ENCODE data around the gene ZNF362.

DNA sequence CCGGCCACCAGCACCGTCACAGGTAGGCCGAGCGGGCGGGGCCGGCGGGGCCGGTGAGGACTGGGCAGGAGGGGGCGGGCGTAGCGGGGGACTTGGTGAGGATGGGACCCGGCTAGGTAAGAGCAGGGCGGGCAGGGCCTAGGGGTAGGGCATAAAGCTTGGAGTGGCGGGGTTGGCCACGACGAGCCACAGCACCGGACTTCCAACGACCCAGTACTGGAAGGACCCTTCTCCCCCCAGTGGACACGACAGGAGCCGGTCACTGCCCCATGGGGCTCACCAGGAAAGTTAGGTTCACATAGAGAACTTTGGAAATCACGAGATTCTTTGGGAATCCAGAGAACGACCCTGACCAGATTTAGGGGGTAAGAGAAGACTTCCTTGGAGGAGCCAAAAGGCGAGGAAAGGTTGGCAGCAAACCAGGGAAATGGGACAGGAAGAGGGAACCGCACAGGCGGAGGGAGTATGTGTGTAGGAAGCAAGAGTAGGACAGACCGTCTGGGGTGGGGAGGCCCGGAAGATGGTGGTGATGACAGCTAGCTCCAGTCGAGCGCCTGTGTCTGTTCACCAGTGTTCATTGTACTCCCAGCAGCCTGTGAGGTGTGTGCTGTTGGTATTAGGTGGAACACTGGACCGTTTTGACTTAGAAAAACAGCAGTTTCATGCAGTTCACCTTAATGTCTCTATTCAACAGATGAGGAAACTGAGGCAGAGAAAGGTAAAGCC is 20.4 kb downstream of the ZNF362 start:
- TF ChIP-seq, protein P1, sequence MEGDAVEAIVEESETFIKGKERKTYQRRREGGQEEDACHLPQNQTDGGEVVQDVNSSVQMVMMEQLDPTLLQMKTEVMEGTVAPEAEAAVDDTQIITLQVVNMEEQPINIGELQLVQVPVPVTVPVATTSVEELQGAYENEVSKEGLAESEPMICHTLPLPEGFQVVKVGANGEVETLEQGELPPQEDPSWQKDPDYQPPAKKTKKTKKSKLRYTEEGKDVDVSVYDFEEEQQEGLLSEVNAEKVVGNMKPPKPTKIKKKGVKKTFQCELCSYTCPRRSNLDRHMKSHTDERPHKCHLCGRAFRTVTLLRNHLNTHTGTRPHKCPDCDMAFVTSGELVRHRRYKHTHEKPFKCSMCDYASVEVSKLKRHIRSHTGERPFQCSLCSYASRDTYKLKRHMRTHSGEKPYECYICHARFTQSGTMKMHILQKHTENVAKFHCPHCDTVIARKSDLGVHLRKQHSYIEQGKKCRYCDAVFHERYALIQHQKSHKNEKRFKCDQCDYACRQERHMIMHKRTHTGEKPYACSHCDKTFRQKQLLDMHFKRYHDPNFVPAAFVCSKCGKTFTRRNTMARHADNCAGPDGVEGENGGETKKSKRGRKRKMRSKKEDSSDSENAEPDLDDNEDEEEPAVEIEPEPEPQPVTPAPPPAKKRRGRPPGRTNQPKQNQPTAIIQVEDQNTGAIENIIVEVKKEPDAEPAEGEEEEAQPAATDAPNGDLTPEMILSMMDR (IDR thresholded peaks at IDR 0.05 in 2 of 3, conservative IDR thresholded peaks at IDR 0.05 in 1 of 3; ENCODE audit: borderline replicate concordance in 1 of 3, insufficient read depth in 1 of 3, low read depth in 2 of 3, low read length in 2 of 3) = no peak
- TF ChIP-seq POLR2A (IDR thresholded peaks at IDR 0.05; ENCODE audit: borderline replicate concordance, extremely low read depth, insufficient read depth, insufficient read length) (no peak), SRF (IDR thresholded peaks at IDR 0.05; ENCODE audit: low read depth) (no peak), POLR2AphosphoS5 (IDR thresholded peaks at IDR 0.05; ENCODE audit: low read depth, low read length) (no peak), ZFX (IDR thresholded peaks at IDR 0.05) (no peak), EGR1 (IDR thresholded peaks at IDR 0.05; ENCODE audit: low read depth) (no peak), ZNF274 (IDR thresholded peaks at IDR 0.05; ENCODE audit: low read depth, low read length) (no peak)
- TF ChIP-seq, protein P2, sequence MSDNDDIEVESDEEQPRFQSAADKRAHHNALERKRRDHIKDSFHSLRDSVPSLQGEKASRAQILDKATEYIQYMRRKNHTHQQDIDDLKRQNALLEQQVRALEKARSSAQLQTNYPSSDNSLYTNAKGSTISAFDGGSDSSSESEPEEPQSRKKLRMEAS (IDR thresholded peaks at IDR 0.05) = no peak

Data from HCT116 (cell line).